Measurements from ENCODE around the gene ADAMTS3.

GRCh38 chr4:72527038-72527646 lies 41.9 kb downstream of the ADAMTS3 start:
- no peak for TF ChIP-seq POLR2AphosphoS5 (IDR thresholded peaks at IDR 0.05; ENCODE audit: insufficient read depth in 1 of 2, low read depth in 1 of 2)
- no peak for TF ChIP-seq CTCF (IDR thresholded peaks at IDR 0.05)
